ENCODE data around the gene CACNA1H.

The CACNA1H gene

DNA sequence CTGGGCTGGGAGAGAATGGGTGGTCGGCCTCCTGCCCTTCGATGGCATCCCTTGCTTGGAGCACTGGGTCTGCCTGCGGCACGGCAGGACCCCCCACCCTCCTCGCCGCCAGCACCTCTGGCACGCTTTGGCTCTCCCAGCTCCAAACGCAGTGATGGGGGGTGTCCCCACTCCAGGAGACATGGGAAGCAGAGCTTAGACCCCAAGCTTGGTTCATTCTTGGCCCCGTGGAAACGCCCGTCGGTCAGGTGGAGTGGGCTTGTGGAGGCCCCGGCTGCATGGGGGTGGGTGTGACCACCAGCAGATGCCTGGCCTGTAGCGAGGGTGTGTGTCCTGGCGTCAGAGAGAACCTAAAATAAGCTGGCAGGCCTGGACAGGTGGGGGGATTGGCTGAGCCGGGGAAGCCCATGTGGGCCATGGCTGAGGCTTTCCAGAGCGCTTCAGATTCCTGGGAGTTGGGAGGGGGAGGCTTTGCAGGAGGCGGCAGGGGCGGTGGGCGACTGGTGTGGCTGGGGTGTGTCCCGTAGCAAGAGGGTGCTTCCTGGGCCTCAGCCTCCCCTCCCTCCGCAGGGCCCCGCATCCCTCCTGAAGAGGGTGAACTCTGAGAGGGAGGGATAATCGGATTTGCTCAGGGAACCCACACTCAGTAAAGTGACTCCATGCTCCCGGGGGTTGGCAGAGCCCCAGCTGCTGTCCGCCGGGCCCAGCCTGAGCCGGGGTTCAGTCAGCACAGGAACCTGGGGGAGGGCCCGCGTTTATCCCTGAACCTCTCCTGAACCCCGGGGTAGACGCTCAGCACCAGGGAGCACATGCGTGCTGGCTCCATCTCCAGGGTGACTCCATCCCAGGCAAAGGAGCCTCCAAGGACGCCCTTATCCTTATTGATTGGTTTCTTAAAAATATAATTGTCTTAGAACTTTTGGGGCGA is 3.4 kb downstream of the CACNA1H start:
- no peak for DNase-seq (ENCODE audit: extremely low spot score, insufficient read length, low read depth)
- FAIRE-seq = no peak

DNA sequence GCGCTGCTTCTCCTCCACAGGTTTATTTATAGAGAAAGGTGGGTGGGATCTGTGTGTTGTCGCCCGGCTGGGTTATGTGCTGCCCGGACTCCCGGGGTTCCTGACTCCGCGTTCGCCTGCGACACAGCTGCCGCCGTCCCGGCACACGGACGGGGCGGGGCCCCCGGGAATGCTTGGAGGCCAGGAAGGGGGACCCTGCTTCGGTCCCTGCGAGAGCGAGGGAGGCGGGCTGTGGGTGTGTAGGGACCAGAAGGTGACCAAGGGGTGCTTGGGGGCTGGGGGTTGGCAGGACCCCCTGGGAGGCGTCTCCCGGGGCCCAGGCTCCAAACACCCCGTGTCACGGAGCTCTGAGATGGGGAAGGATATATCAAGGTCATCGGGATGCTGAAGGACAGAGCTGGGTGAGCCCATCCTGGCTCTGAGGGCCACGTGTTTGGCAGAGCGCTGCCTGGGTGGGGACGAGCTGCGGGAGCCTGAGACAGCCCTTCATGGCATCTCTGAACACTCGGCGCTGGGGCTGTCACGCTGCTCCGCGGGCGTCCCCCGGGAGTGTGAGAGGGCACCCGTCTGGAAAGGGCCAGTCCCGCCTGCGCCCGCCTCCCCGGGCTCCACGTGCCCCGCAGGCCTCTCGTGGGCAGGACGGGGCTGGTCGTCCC is 4.2 kb downstream of the CACNA1H start:
- FAIRE-seq = no peak
- DNase-seq (ENCODE audit: extremely low spot score, insufficient read length, low read depth) = no peak

DNA sequence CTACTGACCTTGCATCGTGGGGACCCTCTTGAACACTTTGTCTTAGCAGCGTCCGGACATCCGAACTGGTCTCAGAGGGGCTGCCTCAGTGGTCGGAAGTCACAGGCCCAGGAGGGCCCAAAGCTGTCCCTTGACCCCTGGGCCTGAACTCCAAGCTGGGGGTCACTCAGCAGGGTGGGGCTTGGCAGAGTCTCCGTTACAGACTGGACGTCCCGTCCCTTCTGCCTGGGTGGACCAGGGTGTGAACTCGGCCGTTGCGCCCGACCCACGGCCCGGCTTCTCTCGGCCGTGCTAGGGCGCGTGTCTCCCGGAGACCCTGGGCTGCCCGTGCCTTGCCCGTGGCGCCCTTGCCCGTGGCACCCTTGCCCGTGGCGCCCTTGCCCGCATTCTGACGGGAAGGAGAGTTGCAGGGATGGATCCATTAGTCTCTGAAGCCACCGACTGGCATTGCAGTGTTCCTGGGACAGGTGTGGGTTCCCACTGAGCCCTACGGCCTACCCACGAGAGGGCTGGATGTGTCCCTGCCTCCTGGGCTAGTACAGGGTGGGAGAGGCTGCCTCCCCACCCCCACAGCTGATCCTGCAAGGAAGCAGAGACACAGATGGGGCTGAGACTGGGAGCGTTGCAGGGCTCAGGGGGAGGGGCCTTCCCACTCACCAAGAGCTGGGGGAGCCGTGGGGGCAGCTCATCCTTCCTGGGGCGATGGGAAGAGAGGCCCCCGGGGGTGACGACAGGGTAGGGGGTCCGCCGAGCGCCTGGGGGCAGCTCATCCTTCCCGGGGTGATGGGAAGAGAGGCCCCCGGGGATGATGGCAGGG is 4.9 kb downstream of the CACNA1H start:
- DNase-seq (ENCODE audit: extremely low spot score, insufficient read length, low read depth) (no peak), FAIRE-seq (no peak)

DNA sequence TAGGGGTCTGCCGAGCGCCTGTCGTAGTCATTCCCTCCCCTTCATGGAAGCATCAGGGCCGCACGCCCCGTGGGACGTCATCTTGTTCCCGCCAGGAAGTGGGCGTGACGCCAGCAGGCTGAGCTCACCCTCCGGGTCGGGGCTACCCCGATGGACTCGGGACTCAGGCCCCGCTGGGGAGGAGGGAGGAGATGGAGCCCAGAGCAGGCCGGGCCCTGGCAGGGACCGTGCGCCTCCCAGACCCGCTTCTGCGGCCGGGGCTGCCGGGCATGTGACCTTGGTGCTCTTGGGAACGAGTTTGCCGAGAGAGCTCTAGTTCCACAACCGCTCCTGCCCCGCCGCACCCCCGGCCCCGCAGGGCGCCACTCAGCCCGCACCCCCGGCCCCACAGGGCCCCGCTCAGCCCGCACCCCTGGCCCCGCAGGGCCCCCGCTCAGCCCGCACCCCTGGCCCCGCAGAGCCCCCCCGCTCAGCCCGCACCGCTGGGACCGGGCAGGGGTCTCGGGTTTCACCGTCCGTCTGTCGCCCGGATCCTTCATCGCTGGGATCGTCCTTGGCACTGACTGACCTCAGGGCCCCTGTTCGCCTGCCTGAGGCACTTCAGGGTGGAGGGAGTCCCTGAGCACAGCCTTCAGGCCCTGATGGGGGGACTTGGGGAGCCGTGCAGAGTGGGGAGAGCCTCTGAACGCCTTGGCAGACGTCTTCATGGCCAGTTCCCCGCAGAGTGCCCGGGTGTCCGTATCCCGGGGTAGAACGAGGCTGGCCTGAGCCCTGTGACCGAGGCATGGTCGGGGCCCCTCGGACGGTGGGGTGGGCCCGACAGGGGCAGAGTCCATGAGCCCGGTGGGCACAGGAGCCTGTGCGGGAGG is 5.8 kb downstream of the CACNA1H start:
- no peak for DNase-seq (ENCODE audit: extremely low spot score, insufficient read length, low read depth)
- no peak for FAIRE-seq

DNA sequence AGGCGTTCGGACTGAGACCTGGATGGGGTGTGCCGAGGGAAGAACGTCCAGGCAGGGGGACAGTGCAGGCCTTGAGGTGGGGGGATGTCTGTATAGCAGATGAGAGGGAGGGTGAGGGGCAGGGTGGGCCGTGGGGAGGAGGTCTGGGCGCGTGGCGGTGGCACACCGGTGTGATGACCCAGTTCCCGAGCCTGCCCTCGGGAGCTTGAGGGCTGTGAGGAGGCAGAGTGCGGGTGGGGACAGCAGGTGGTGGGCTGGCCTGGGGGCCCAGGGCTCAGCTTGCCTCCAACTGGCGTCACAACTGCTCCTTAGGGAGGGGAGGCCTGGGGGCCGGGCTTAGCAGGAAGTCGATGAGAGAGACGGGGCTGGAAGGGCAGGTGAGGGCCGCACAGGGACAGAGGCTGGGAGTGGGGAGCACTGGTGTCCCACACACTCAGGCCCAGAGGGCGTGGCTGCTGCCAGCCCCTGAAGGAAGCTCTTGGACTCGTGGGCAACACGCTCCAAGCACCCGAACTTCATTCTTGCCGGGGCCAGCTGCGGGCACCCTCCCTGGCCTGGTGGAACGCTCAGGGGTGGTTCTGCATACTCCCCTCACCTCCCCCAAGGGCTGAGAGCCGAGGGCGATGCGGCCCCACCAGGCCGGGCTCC is 6.5 kb downstream of the CACNA1H start:
- no peak for DNase-seq (ENCODE audit: extremely low spot score, insufficient read length, low read depth)

DNA sequence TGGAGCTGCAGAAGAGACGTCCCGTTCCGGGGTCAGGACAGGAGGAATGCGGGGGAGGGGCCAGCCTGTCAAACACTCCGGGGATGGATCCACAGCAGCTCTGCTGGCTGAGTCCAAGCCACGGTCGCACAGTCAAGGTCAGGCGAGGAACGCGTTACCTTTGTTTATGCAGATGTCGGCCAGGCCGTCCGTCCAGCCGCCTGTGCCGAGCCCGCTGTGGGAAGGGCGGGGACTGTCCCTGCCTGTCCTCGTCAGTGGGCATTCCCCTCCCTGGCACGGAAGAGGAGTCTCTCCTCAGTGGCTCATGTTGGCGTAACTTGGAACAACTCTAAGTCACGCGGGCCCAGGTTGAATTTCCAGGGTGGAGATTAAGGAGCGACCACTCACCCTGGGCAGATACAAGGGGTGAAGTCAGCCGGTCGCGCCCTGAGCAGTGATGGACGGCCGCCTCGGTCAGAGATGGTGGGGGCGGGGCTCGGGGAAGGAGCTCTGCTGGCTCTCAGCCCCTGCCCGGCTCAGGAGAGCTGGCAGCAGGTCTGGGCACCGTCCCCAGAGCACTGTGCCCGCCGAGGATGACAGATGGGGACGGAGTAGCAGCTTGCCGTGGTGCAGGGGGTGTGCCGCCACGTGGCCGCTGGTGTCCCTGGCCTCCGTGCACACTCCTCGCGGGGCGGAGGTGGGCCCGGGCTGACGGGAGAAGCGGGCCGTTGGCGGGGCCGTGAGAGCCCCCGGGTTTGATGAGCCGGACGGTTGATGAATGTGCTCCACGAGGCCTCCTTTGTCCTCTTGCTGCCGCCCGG is 7.3 kb downstream of the CACNA1H start:
- no peak for DNase-seq (ENCODE audit: extremely low spot score, insufficient read length, low read depth)
- FAIRE-seq = no peak

More for the DNA sequence above, 6.5 kb downstream of the CACNA1H start:
- FAIRE-seq = no peak

DNA sequence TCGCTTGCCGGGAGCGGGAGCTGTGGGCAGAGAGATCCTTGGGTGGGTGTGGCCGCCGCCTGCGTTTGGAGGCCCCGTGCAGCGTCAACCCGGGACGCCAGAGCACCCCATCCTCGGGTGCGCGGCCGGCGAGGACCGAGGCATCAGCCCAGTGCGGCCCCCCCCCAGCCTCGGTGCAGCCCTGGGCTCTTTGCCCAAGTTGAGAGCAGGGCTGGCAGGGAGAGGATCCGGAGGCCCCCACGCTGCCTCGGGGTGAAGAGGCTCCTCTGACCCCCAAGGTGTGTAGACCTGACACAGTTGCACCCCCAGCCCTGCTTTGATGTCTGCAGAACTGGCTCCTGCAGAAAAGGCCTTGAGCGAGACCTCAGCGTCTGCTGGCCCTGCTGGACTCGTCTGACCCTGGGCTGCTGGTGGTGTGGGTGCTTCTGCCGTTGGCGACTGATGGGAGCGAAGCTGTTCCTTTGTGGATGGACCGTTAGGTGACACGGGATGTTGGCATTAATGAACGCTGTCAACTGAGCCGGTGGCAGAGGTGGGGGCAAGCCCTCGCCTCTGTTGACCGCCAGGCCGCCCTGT is 8.0 kb downstream of the CACNA1H start:
- DNase-seq (ENCODE audit: extremely low spot score, insufficient read length, low read depth) (no peak), FAIRE-seq (no peak)

DNA sequence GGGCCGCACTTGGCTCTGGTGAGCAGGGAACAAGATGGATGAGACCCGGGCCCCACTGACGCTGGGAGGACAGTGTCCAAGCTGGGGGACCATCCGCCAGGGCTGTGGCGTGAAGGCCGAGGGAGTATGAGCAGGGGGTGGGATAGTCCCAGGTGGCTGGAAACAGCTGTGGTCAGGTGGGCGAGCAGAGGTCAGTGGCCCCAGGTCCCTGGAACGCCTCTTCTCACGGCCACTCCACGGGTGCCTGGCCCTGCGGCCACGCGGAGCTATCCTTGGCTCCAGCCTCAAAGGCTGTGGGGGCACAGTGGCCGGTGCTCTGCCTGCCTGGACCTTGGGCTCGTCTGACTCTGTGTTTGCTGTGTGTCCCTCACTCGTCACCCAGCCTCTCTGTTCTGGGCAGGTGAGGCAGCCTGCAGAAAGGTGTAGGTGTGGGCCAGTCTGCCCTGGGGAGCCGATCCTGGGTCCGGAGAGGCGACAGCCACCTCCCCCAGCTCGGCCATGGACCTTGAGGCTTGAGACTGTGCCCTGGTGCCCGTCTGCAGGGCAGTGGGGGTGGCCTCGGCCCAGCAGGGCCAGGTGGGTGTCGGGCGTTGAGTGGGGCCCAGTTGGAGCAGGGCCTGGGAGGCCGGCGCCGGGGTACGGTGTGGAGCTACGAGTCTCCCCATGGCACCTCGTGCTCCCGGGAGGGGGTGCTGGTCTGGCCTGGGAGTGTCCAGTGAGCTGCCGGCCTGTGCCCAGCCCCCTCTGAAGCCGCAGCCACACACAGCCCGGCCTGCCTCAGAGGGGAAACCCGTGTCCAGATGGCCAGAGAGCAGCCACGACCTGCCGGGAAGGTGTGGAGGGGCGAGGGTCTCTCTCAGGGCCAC is 10.0 kb downstream of the CACNA1H start:
- DNase-seq (ENCODE audit: extremely low spot score, insufficient read length, low read depth) = no peak
- FAIRE-seq = no peak

DNA sequence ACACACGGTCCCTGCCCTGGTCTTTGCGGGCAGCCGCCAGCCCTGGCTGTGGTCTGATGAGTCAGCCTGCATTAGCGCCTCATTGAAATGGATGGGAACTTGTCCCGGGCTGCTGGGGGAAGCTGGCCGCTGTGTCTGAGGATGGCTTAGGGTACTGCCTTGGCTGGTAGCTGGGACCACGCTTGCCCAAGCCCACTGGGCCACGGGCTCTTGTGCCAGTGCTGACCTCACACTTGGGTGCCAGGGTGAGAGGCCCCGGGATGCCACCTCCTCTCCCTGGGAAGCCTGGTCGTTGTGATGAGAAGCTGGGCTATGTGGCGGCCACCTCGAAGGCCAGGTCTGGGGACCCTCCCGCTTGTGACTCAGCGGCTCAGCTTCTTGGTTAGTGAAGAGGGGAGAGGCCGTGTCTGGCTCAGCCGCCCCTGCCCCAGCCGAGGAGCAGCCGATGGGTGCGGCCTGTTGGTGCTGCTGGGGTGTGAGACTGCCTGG is 10.7 kb downstream of the CACNA1H start:
- no peak for DNase-seq (ENCODE audit: extremely low spot score, insufficient read length, low read depth)
- FAIRE-seq = no peak

DNA sequence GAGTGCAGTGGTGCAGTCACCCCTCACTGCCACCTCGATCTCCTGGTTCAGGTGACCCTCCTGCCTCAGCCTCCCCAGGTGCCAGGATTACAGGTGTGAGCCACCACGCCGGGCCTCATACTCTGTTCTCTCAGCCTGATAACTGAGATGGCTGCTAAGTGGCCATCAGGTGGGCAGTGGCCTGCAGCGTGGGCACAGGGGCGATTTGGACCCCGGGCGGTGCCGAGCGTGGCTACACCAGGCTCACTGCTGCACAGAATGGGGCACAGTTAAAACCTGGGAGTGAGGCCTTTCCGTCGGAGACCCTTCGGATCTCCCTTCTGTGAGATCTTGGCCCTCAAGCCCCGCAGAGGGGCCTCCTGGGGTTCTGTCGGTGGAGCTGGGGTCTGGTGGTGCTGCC is 11.5 kb downstream of the CACNA1H start:
- DNase-seq (ENCODE audit: extremely low spot score, insufficient read length, low read depth) (no peak), FAIRE-seq (no peak)

DNA sequence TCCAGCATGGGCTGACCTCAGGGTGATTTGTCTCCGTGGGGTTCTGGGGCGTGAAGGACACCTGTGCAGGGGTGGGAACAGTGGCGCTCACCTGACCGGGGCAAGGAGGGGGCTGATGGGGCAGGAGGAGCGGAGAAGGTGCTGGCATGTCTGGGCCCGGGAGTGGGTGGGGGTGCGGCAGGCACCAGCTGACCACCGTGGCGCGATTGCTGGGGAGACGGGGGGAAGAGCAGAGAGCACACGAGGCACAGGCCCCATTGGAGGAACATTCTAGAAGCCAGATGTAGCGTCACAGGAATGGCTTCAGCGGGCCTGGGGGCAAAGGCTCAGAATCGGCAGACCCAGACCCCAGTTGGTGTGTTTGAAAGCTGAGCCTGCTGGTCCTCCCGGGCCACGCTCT is 12.1 kb downstream of the CACNA1H start:
- no peak for FAIRE-seq
- DNase-seq (ENCODE audit: extremely low spot score, insufficient read length, low read depth) = no peak

DNA sequence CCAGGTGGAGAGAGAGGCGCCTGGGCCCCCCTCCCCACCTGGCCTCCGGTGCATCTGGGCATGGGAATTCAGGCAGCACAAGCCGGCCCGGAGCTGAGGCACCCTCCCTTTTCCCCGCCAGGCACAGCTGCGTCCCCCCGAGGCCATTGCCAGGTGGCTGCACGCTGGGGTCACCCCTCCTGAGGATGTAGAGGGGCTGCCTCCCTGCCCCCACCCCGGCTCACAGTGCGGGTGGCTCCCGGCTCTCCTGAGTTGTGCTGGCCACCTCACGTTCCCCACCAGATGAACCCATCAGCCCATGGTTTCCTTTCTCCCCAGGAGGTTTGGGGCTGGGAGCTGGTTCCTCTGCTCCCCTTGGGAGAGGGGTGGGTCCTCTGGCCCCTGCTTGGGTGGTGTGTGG is 12.6 kb downstream of the CACNA1H start:
- DNase-seq (ENCODE audit: extremely low spot score, insufficient read length, low read depth) (no peak), FAIRE-seq (no peak)

DNA sequence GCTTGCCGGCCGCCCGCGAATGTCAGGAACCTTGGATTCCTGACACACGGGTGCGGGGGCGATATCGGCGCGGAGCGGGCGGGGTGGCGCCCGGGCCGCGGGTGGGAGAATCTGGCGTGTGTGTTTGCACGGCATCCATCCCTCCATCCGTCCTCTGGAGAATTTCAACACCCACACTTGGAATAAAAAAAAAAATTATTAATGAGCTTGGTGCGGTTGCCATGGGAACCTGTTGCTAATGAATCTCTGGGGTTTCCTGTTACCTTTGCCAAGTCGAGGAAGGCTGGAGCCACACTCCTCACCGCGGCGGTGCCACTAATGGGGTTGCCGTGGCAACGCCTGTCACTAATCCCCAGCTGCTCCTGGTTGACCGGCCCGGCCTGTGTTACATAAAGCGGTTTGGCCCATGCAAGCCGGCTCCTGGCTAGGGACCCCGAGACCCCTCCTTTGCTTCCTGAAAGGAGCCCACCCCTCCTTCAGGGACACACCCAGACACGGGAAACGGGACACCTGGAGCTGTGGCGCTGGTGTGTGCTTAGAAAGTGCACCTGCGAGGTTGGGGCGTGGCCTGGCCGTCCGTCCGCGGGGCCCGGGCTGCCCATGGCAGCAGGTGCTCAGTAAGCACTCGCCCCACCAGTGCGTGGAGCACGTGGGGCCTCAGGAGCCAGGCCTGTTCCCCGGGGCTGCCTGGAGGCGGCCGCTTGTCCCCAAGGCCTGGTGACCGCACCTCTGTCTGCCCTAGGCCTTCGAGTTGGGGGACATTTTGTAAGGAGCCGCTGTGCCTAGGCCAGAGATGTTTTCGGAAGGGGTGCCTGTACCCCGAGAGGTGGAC is 14.6 kb downstream of the CACNA1H start:
- DNase-seq (ENCODE audit: extremely low spot score, insufficient read length, low read depth) (no peak), FAIRE-seq (no peak)

DNA sequence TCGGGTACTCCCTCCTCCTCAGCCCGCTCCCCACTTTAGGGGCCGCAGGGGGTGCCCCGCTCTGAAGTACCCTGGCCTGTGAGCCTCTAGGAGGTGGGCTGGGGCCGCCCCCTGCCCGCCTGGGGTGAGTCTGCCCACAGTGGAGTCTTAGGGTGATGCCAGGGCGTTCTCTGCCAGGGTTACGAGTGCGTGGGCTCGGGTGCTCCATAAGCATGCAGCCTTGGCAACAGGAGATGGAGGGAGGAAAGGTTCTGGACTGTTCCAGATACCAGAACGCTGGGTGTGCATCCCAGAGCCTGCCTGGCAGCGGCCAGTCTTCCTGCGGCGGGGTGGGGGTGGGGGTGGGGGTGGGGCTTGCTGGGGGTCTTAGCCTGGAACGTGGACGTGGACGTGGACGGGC is 15.9 kb downstream of the CACNA1H start:
- FAIRE-seq (no peak), DNase-seq (ENCODE audit: extremely low spot score, insufficient read length, low read depth) (no peak)

DNA sequence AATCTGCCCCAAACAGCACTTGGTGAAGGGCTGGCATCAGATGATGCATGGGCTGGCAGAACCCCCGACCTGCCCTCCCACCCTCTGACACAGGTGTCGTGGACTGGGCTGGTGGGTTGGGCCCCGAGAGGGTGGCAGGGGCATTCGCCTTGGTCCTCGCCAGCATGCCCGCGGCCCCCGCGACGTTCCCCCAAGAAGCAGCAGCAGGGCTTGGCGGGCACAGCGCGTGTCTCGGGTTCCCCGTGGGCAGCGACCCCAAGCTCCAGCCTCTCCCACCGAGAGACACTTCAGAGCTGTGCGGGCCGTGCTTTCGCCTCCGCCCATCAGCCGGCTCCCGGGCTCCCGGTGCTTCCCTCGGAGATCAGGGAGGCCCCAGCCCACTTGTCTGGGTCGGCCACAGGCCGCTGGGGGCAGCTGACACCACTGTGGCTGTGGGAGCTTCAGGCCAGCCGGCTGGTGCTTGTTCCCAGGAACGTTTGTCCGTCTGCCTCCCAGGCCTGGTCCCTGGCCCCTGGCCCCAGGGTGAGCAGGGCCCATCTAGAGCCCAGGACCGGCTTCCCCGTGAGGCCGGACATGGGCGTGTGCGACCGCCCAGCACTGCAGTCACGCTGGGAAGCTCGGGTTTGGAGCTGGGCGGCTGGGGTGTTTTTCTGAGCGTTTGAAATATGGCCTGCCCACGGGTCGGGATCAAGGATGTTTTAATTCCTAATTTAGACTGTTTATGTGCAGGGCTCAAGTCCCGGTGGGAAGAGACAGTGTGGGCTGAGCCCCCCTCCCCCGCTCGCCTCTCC is 16.6 kb downstream of the CACNA1H start:
- DNase-seq (ENCODE audit: extremely low spot score, insufficient read length, low read depth) (no peak), FAIRE-seq (no peak)

DNA sequence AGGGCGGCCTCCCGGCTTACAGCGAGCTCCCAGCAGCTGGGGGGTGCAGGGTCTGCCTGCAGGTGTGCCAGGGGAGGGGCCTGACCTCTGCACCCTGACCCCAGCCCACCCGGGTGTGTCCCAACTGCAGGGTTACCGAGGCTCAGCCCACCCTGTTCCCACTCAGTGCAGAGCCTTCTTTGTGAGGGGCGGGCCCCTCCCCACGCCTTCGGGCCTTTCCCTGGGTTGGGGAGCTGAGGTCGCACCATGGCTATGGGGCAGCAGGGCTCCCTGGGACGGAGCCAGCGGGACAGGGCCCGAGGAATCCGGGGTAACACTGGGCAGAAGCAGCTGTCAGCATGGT is 17.1 kb downstream of the CACNA1H start:
- FAIRE-seq = no peak
- no peak for DNase-seq (ENCODE audit: extremely low spot score, insufficient read length, low read depth)

Data from GM18507 (cell line).